ENCODE data around the gene PRSS56.

PRSS56 gene

GRCh38 chr2:232574674-232575403, 54.7 kb downstream of the PRSS56 start:
- peak; percentile 23 for DNase-seq
